GM10248 (cell line): ENCODE results near the gene BCL2.

Experiments
- CTCF ChIA-PET: fragments of 300-600 bp; sonication (Branson Sonifier 250); formaldehyde crosslinking; extraction: SDS; loops from one replicate; lab custom pipeline; 2021; ENCODE audit warnings: antibody characterized with exemption; lab: Yijun Ruan, JAX
- POLR2A ChIA-PET: fragments of 350-650 bp; sonication (Branson Sonifier 250); formaldehyde crosslinking; extraction: SDS; loops from one replicate; lab custom pipeline; 2020; ENCODE audit warnings: antibody characterized with exemption; lab: Yijun Ruan, JAX
- DNase-seq: peaks from one replicate; pipeline ENCODE4 v3.0.0; 2012; ENCODE audit errors: extremely low spot score
- CTCF ChIP-seq: IDR thresholded peaks from 2 replicates; pipeline ENCODE4 v1.5.1; 2012; ENCODE audit warnings: mild to moderate bottlenecking, low read depth; ENCODE audit errors: extremely low read depth, missing control alignments, control extremely low read depth

BCL2 gene

DNA sequence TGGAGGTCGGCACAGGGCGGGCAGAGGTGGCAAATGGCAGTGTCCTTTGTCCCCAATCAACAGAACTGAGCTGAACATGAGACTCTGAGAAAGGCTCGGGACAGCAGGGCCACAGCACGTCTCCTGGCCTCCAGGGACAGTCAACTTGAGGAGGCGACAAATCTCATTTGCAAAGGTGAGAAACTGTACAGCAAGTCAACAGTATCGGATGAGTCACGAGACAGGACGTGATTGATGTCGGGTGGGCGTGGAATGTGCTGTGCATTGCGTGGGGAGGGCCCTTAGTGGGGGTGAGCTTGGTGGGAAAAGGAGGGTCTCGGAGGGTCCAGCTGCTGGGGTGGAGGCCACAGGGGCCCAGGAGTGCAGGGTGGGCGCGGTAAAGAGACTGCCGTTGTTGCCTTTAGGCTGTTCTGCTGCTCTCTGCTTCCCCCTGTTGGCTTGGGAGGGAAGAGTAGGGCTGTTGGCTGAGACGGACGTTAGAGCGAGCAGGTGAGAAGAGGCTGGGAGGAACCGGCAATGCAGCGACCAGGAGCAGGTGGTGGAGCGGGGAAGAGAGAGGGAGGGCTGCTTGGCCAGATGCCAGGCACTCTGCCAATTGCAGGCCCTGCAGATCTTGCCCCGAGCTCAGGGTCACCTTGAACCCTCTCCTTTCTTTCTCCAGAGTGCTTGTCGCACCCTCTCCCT is 164.3 kb downstream of the BCL2 start:
- TF ChIP-seq CTCF = peak; percentile 90
- ChIA-PET CTCF (interaction anchor here (0.6 to 9.0 kb wide), 37 partner anchors 10 to 185 kb away, joined by 3 to 172 read pairs (median 4); partner anchors contain the start of gene BCL2), POLR2A (interaction anchor here (0.6 to 1.0 kb wide), 4 partner anchors 19 to 162 kb away, joined by 3 read pairs; no protein-coding TSS in a partner anchor)
- peak; percentile 62 for DNase-seq

DNA sequence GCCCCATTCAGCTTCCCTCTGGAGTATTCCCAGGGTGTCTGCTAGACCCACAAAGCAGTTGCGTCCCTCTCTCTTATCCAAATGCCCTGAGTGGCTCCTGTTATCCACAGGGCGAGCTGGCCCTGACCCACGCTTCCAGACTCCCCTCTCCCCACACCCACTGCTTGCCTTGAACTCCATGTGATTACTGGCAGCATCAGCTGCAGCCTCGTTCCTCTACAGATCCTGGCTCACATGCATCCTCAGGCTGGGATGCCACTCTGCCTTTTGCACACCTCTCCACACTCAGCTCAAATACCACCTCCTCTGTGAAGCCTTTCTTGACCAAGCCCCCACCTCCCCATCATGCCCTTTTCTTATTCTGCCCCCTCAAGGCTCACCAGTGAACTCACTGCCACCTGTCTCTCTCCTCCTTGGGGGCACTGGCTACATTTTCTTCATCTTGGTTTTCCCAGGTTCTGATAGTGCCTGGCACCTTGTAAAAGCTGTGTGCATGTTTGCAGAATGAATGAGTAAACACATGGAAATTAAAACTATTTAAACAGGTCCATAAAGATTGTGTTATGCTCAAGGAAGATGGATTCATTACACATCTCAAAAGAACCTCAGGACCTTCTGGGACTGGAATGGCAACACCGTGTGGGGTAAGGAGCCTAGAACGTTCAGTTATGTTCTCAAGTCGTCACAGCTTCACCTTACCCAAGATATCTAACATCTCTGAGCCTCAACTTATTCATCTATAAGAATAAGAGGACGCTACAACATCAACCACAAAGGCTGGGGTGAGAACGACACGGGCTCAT is 165.0 kb downstream of the BCL2 start:
- POLR2A ChIA-PET = interaction anchor here (0.8 to 3.7 kb wide), 4 partner anchors 12 to 163 kb away, joined by 3 to 18 read pairs (median 3); no protein-coding TSS in a partner anchor
- CTCF ChIA-PET = interaction anchor here (0.6 to 9.0 kb wide), 39 partner anchors 8 to 186 kb away, joined by 3 to 172 read pairs (median 4); partner anchors contain the start of gene BCL2
- TF ChIP-seq CTCF = no peak
- no peak for DNase-seq

DNA sequence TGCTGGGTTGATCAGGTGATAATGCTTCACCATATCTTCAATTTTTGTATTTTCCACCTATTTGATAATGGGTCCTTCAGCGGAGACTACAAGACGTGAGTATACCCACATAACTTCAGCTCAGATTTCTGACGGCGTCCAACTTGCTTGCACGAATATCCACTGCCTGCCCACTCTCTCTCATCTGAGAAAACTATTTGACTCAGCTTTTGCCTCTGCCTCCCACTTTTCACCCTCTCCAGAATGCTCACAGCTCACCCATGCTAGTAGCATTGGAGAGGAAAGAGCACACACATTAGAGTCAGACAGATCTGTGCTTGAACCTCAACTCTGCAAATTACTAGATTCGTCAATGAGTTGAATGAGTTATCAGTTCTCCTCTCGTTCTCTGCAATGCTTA is 166.8 kb downstream of the BCL2 start:
- DNase-seq = no peak
- ChIA-PET POLR2A (interaction anchor here (1.5 to 3.7 kb wide), 2 partner anchors 9 to 10 kb away, joined by 7 to 18 read pairs; no protein-coding TSS in a partner anchor), CTCF (interaction anchor here (0.7 to 9.0 kb wide), 11 partner anchors 11 to 187 kb away, joined by 3 to 172 read pairs (median 7); partner anchors contain the start of gene BCL2)
- no peak for TF ChIP-seq CTCF

- TF ChIP-seq CTCF = no peak
- DNase-seq = no peak
- POLR2A ChIA-PET = interaction anchor here (3.7 kb wide), 1 partner anchor 10 kb away, joined by 18 read pairs; no protein-coding TSS in a partner anchor
- CTCF ChIA-PET = interaction anchor here (0.8 to 9.0 kb wide), 10 partner anchors 11 to 188 kb away, joined by 3 to 172 read pairs (median 10); partner anchors contain the start of gene BCL2
Observed at GRCh38 chr18:63152096-63152495, 167.5 kb downstream of the BCL2 start.

DNA sequence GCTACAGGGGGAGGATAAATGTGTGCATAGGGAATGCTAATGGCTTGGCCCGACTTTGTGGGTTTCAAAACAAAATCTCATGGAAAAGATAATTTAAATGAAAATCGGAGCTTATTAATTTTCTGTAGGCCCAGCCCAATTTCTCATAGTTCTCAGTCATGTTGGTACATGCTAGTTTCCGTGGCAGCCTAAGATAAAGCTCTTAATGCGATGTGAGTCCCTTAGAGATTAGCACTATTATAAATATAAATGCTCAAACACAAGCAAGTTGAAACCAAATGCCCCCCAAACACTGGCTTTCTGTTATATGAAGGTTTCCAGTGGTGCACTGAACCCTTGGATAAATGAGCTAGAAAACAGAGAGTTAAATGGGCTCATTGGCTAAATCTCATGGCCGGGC is 168.0 kb downstream of the BCL2 start:
- ChIA-PET CTCF (interaction anchor here (0.8 to 9.0 kb wide), 10 partner anchors 10 to 188 kb away, joined by 3 to 172 read pairs (median 10); partner anchors contain the start of gene BCL2), POLR2A (interaction anchor here (0.6 to 3.7 kb wide), 3 partner anchors 9 to 161 kb away, joined by 3 to 18 read pairs (median 3); no protein-coding TSS in a partner anchor)
- no peak for DNase-seq
- TF ChIP-seq CTCF = no peak

DNA sequence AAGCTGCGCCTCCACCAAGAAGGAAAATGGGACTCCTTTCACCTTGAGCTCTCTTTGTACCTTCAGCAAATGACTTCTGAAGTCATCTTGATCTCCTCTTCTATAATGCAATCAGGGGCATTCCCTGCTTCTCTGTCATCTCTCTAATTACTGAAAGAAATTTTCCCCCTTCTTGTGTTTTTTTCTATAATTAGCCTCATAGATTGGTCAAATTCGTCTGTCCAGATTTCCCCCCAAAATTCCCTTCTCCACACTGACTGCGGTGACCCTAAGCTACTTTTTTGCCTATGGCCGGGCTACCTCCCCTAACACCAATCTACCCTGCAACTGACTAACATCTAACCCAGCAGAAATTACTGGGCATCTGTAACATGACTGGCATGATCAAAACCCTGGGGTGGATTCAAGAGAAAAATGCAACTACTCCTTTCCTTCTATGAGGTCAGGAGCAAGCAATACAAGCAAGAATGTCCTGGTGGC is 168.6 kb downstream of the BCL2 start:
- ChIA-PET POLR2A (interaction anchor here (0.6 to 3.7 kb wide), 4 partner anchors 8 to 162 kb away, joined by 3 to 18 read pairs (median 3); no protein-coding TSS in a partner anchor), CTCF (interaction anchor here (0.8 to 9.0 kb wide), 11 partner anchors 10 to 189 kb away, joined by 3 to 172 read pairs (median 9); partner anchors contain the start of gene BCL2)
- no peak for DNase-seq
- no peak for TF ChIP-seq CTCF
